ENCODE data around the gene TUBGCP4.

The TUBGCP4 gene

GRCh38 chr15:43404130-43404529, 33.2 kb downstream of the TUBGCP4 start:
- DNase-seq (ENCODE audit: low read depth in 2 of 2), result no peak

GRCh38 chr15:43406189-43406588, 35.3 kb downstream of the TUBGCP4 start:
- DNase-seq (ENCODE audit: low read depth in 2 of 2), result no peak

DNA sequence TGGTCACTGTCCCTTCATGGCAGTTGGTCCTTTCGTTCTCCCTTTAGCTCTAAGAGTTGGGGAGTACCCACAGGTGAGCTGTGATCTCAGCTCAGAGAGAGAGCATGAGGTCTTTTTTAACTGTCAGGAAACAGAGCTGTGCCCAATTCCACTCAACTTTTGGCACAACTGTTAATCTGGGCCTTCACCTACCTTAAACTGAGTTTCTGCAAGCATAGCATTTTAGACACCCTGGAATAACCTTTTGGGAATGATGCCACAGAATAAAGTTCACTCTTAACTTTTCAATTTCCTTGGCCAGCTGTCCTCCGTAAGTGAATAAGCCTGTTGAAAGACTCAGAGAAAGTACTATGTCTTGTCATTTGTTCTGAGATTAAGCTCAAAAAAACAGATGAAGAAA, 35.9 kb downstream of the TUBGCP4 start:
- no peak for DNase-seq (ENCODE audit: low read depth in 2 of 2)

DNA sequence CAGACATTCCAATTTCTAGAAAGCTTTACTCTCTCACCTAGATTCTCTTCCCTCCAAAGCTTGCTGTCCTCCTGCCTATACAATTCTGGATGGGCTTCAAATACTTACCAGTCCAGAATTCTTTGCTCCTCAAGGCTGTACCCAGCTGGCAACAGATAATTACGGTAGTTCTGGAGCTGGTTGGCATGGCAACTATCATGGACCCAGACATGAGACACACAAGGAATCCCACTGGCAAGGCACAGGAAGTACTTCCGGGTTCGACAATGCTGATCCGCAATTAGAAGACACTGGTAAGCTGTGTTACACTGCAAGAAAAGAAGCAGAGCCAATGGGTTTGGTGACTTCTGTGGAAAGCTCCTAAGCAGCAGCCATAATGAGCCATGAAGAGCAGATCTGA, 37.9 kb downstream of the TUBGCP4 start:
- no peak for DNase-seq (ENCODE audit: low read depth in 2 of 2)

GRCh38 chr15:43410572-43411214, 39.8 kb downstream of the TUBGCP4 start:
- DNase-seq (ENCODE audit: low read depth in 2 of 2), result no peak

DNA sequence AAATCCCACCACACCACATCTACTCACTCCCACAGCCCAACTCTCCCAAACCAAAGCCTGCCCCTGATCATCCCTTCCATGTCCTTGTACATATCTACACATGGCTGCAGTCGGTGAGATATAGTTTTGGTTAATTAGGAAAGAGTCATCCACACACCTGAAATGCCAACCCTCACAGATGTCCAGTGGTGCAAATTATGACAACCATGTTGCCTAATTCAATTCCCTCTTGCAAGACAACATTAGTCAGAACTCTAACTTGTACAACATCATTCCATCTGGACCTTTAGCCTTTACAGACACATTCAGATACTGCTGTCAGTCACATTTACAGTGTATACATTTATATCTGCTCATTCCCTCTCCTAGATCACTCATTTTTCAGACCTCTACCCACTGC, 41.2 kb downstream of the TUBGCP4 start:
- no peak for DNase-seq (ENCODE audit: low read depth in 2 of 2)

DNA sequence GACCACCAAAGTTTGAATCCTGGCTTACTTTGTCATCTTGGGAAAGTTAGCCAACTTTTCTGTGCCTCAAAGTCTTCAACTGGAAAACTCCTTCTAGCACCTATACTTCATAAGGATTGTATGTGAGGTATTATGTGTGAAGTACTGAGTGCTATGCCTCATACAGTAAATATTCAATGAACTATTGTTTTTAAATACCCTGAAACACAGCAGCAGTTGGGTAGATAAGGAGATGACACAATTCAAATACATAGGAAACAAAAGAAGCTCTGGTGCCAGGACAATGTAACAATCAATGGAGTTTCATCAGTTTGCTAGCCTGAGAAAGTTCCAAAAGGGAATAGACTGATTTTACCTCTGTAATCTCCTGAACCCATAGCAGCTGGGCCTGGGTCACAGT, 43.3 kb downstream of the TUBGCP4 start:
- no peak for DNase-seq (ENCODE audit: low read depth in 2 of 2)

- DNase-seq (ENCODE audit: low read depth in 2 of 2), result no peak
Observed at GRCh38 chr15:43420435-43420834, 49.5 kb downstream of the TUBGCP4 start.

GRCh38 chr15:43420876-43421275, 50.0 kb downstream of the TUBGCP4 start:
- DNase-seq (ENCODE audit: low read depth in 2 of 2), result no peak

DNA sequence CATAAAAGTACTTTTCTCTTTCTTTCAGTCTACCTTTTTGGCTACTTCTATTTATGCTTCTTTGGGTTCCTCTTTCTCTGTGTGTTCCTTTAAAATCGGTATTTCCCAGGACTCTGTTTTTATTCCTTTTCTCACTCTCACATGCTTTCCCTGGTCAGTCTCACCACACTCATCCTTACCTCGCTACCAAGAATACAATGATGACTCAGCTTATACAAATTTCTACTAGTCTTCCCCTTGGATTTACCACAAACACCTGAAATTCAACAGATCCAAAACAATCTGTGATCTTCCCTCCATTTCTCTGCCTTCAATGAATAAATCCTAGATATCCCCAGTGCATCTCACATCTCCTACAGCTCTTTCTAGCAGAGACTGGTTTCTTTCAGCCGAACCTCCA, 52.9 kb downstream of the TUBGCP4 start:
- no peak for DNase-seq (ENCODE audit: low read depth in 2 of 2)

- no peak for DNase-seq (ENCODE audit: low read depth in 2 of 2)
Observed at GRCh38 chr15:43429687-43430086, 58.8 kb downstream of the TUBGCP4 start.

- DNase-seq (ENCODE audit: low read depth in 2 of 2), result peak; percentile 8 to 9
Observed at GRCh38 chr15:43433165-43433564, 62.3 kb downstream of the TUBGCP4 start.

DNA sequence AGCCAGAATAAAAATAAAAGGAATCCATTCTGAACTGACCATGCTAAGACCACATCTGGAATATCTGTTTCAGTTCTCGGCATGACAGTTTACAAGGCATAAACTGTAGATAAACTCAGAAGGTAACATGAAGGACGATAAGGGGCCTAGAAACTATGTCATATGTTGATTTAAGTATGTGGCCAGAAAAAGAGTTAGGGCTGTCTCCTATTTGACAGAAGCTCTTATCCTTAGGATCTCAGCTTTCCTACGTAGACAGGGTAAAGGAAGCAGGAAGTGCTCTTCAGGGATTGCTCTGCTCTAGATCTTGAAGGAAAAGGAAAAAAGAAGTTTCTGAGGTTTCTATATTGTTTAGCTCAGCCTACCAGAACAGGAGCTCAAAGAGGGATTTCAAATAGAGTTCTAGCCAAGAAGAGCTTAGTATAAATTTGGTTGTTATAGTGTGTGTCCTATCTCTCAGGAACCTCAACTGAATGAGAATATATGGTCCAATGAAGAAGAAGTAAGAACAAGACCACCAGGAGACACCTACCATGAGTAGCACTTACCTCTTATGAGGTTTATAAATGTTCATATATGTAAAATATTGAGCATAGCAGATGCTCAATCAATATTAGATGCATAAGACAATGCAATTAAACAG, 62.9 kb downstream of the TUBGCP4 start:
- DNase-seq (ENCODE audit: low read depth in 2 of 2), result no peak

GRCh38 chr15:43434446-43434845, 63.5 kb downstream of the TUBGCP4 start:
- DNase-seq (ENCODE audit: low read depth in 2 of 2), result no peak

GRCh38 chr15:43436395-43436794, 65.5 kb downstream of the TUBGCP4 start:
- DNase-seq (ENCODE audit: low read depth in 2 of 2), result no peak

DNA sequence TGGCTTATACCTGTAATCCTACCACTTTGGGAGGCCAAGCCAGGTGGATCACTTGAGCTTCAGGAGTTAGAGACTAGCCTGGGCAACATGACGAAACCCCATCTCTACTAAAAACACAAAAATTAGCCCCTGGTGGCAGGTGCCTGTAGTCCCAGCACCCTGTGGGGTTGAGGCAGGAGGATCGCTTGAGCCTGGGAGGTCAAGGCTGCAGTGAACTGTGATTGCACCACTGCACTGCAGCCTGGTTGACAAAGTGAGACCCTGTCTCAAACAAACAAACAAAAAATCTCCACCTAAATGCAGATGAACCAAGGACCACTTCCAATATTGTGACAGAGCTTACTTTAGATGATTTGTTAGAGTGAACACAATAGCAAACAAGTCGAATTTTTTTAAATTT, 68.4 kb downstream of the TUBGCP4 start:
- DNase-seq (ENCODE audit: low read depth in 2 of 2), result no peak

DNA sequence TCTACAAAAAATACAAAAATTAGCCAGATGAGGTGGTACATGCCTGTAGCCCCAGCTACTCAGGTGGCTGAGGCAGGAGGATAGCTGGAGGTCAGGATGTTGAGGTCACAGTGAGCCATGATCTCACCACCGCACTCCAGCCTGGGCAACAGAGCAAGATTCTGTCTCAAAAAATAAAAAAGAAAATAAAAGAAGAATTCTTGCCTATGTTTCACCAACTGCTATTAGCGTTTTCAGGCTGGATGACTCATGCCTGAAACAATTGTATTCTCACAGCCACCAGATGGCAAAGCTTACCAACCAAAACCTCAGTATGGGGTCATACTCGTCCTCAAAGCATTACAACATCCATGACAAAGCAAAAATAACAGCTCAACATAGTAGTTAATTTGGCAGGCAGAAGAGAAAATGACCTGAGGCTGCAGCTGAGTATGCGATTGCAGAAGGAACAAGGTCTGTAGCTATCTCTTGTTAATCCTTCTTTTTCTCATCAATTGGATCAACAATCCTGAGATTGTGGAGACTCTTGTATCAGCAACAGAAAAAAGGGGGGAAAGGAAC, 69.9 kb downstream of the TUBGCP4 start:
- DNase-seq (ENCODE audit: low read depth in 2 of 2), result peak; percentile 89 to 91

- DNase-seq (ENCODE audit: low read depth in 2 of 2), result peak in 1 of 2 experiments; percentile 6
Observed at GRCh38 chr15:43441316-43441715, 70.4 kb downstream of the TUBGCP4 start.

- no peak for DNase-seq (ENCODE audit: low read depth in 2 of 2)
Observed at GRCh38 chr15:43446344-43446743, 75.4 kb downstream of the TUBGCP4 start.

DNA sequence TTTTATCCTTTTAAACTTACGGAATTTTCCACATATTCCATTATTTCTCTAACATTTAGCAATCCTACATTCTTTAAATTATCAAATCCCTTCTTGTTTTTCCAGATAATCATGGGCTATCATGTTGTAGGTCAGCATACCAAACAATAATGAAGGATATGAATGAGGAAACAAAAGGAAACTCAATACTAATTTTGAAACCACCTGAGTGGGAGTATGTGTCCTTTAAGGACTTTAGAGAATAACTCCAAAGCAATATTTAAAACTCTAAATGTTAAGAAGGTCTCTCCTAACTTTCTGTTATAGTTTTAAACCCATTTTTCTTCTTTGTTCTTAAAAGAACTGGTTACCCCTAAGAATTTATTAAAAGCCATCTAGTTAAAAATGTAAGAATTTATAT, 79.1 kb downstream of the TUBGCP4 start:
- no peak for DNase-seq (ENCODE audit: low read depth in 2 of 2)
